Ovary (tissue), 9 donors: ENCODE results near the gene CFAP299. TPM values are rescaled to one million over a fixed set of nuclear protein-coding genes. Genes with fewer than 3 reads are reported as not detected.

ENCODE experiments used
- DNase-seq, 5 donors: peaks; one replicate each; pipeline ENCODE4 v3.0.0-alpha.2; 2019 to 2020
- H3K27ac ChIP-seq, 2 donors: fragments of 200-600 bp; one replicate each; pipeline versions ENCODE4 v1.5.1 to v1.8.0; 2019 to 2022
- H3K27me3 ChIP-seq: fragments of 200-600 bp; one replicate; pipeline ENCODE4 v1.8.0; 2022
- H3K36me3 ChIP-seq: fragments of 200-600 bp; sonication (generic); one replicate; pipeline ENCODE4 v1.5.1; 2019
- H3K4me1 ChIP-seq: one replicate; pipeline ENCODE4 v1.8.1; 2013; ENCODE audit warnings: mild to moderate bottlenecking, moderate library complexity; ENCODE audit not compliant: insufficient read depth
- H3K4me3 ChIP-seq: fragments of 200-600 bp; sonication (generic); one replicate; pipeline ENCODE4 v1.5.1; 2017
- H3K9me3 ChIP-seq, 2 donors: fragments of 200-600 bp in 1 of 2; sonication (generic) in 1 of 2; one replicate each; pipeline versions ENCODE4 v1.5.1 to v1.8.1; 2013 to 2019; ENCODE audit warnings: mild to moderate bottlenecking in 1 of 2, moderate library complexity in 1 of 2
- CTCF ChIP-seq, 3 donors: fragments of 450-650 bp in 2 of 3; fragments of 200-600 bp in 1 of 3; IDR thresholded peaks; one replicate each; pipeline versions ENCODE4 v1.5.1 to v1.8.0; 2016 to 2022; ENCODE audit warnings: antibody characterized with exemption in 3 of 3, mild to moderate bottlenecking in 1 of 3
- EP300 ChIP-seq: sonication (generic); formaldehyde crosslinking; IDR thresholded peaks from one replicate; pipeline ENCODE4 v1.6.1; 2017; ENCODE audit warnings: antibody characterized with exemption
- POLR2A ChIP-seq: fragments of 450-650 bp; IDR thresholded peaks from one replicate; pipeline ENCODE4 v1.6.1; 2017; ENCODE audit warnings: antibody characterized with exemption, mild to moderate bottlenecking, moderate library complexity
- WGBS, 3 donors: extraction: QIAGEN DNeasy Blood & Tissue Kit in 1 of 3; methylation state at CpG; one replicate each; pipeline versions ENCODE4 v1.1.5 to v1.1.7; 2013 to 2017; 5-methylcytosine and 5-hydroxymethylcytosine counted together
- intact Hi-C, 4 donors: fragments of 100-400 bp; cut with DNase I; formaldehyde crosslinking; loops; one replicate each; pipeline versions ENCODE4 v1.11.0 to v1.15.1; 2022 to 2023
- polyA plus RNA-seq, 2 donors: library from polyadenylated mRNA; stranded (reverse); fragments of 200-250 nt in 1 of 2; fragments of 350-450 nt in 1 of 2; fragmentation: Illumina TruSeq in 1 of 2; extraction: RNeasy Lipid Tissue Mini Kit (QIAGEN cat#74804) in 1 of 2; gene quantifications; one replicate each; pipeline ENCODE4 v1.2.3, GENCODE V29; 2013 to 2014
- total RNA-seq, 7 donors: library from RNA; depleted of rRNA in 2 of 7; stranded (reverse); fragments of >200 nt in 2 of 7; fragmentation: NEBNext Ultra II Directional in 3 of 7; extraction: Animal tissue kit (Norgen Biotek cat#: 25700) in 3 of 7; gene quantifications; one replicate each; pipeline versions ENCODE4 v1.1.0 to v1.2.4, GENCODE V29; 2016 to 2023
- donor health status: DM: no; HTN: no; CAD: no; lungs with moderate emphysema.
- donor health status: DM: no; HTN: no; CAD: no.
- donor health status: Bipolar disorder and iron deficiency.
- donor health status: DM: yes; HTN: yes; CAD: no.
- donor health status: DM: no; HTN: no; CAD: no.
- donor health status: DM: yes; HTN: yes; CAD: no.

The CFAP299 gene
- total and polyA plus RNA-seq, 9 donors = 0.32 to 17.0 (median 0.97) TPM; not detected in 2

GRCh38 chr4:80911458-80911857, 575.9 kb downstream of the CFAP299 start:
- no peaks in the 10 kb centered on the region for H3K9me3 ChIP-seq
- no peaks in the 10 kb centered on the region for H3K4me1 ChIP-seq
- H3K27me3 ChIP-seq = no peaks in the 10 kb centered on the region
- no peak overlapping the region for H3K27ac ChIP-seq
- no peak for DNase-seq
- no peaks in the 10 kb centered on the region for H3K36me3 ChIP-seq
- no peak overlapping the region for H3K4me3 ChIP-seq
- no peak for TF ChIP-seq EP300
- no peak for TF ChIP-seq POLR2A
- no peak for TF ChIP-seq CTCF (IDR thresholded peaks at IDR 0.05)
- intact Hi-C loops = no loop called here

GRCh38 chr4:80912350-80912749, 576.8 kb downstream of the CFAP299 start:
- TF ChIP-seq EP300 (no peak), CTCF (IDR thresholded peaks at IDR 0.05) (no peak), POLR2A (no peak)
- WGBS, 3 donors = 89 to 98% (median 94%) methylated on average over 7 of the region's 7 CpGs
- Histone ChIP-seq H3K36me3 (no peaks in the 10 kb centered on the region), H3K4me1 (no peaks in the 10 kb centered on the region), H3K27ac (no peak overlapping the region), H3K4me3 (no peak overlapping the region), H3K9me3 (no peaks in the 10 kb centered on the region), H3K27me3 (no peaks in the 10 kb centered on the region)
- DNase-seq = no peak
- intact Hi-C loops = no loop called here

GRCh38 chr4:80913381-80913780, 577.9 kb downstream of the CFAP299 start:
- TF ChIP-seq EP300 (no peak), CTCF (IDR thresholded peaks at IDR 0.05) (no peak), POLR2A (no peak)
- Histone ChIP-seq H3K9me3 (no peaks in the 10 kb centered on the region), H3K4me3 (no peak overlapping the region), H3K36me3 (no peaks in the 10 kb centered on the region), H3K27ac (no peak overlapping the region), H3K27me3 (no peaks in the 10 kb centered on the region), H3K4me1 (no peaks in the 10 kb centered on the region)
- 68 to 76% (median 75%) methylated on average over 3 of the region's 3 CpGs for whole genome bisulfite sequencing, 3 donors
- intact Hi-C loops = no loop called here
- no peak for DNase-seq

GRCh38 chr4:80916770-80917169, 581.2 kb downstream of the CFAP299 start:
- H3K27me3 ChIP-seq = no peaks in the 10 kb centered on the region
- 89 to 97% (median 95%) methylated on average over 3 of the region's 3 CpGs for WGBS, 3 donors
- no peaks in the 10 kb centered on the region for H3K36me3 ChIP-seq
- DNase-seq = no peak
- H3K4me1 ChIP-seq = no peaks in the 10 kb centered on the region
- no peak overlapping the region for H3K27ac ChIP-seq
- H3K9me3 ChIP-seq = no peaks in the 10 kb centered on the region
- TF ChIP-seq POLR2A = no peak
- H3K4me3 ChIP-seq = no peak overlapping the region
- intact Hi-C loops = no loop called here

GRCh38 chr4:80918004-80918403, 582.5 kb downstream of the CFAP299 start:
- Histone ChIP-seq H3K36me3 (no peaks in the 10 kb centered on the region), H3K27me3 (no peaks in the 10 kb centered on the region), H3K4me3 (no peak overlapping the region), H3K4me1 (peaks cover under 1% of the 10 kb centered on the region), H3K27ac (no peak overlapping the region), H3K9me3 (no peaks in the 10 kb centered on the region)
- TF ChIP-seq POLR2A = no peak
- TF ChIP-seq EP300 = no peak
- no peak for TF ChIP-seq CTCF (IDR thresholded peaks at IDR 0.05)
- no peak for DNase-seq
- intact Hi-C loops = no loop called here
